ENCODE results near the gene TPRX2.

DNA sequence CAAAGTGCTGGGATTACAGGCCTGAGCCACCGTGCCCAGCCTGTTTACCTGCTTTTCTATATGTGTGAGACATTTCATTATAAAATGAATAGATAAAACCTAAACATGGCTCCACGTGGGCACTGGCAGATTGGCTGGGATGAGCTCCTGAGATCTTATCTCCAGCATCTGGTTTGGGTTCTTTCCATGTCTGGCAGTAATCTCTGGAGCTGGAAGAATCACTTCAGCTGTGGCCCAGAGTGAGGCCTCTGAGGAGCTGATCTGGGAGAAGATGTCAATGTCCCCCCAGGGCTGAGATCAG is 32.5 kb downstream of the TPRX2 start:
- no peak for TF ChIP-seq YY1 (IDR thresholded peaks at IDR 0.05; ENCODE audit: low read depth, low read length)
- TF ChIP-seq POLR2A (IDR thresholded peaks at IDR 0.05; ENCODE audit: control extremely low read depth in 1 of 2, low read depth in 2 of 2, low read length in 2 of 2) = no peak
- TF ChIP-seq, protein P1, sequence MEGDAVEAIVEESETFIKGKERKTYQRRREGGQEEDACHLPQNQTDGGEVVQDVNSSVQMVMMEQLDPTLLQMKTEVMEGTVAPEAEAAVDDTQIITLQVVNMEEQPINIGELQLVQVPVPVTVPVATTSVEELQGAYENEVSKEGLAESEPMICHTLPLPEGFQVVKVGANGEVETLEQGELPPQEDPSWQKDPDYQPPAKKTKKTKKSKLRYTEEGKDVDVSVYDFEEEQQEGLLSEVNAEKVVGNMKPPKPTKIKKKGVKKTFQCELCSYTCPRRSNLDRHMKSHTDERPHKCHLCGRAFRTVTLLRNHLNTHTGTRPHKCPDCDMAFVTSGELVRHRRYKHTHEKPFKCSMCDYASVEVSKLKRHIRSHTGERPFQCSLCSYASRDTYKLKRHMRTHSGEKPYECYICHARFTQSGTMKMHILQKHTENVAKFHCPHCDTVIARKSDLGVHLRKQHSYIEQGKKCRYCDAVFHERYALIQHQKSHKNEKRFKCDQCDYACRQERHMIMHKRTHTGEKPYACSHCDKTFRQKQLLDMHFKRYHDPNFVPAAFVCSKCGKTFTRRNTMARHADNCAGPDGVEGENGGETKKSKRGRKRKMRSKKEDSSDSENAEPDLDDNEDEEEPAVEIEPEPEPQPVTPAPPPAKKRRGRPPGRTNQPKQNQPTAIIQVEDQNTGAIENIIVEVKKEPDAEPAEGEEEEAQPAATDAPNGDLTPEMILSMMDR (IDR thresholded peaks at IDR 0.05; ENCODE audit: control extremely low read depth in 1 of 3, insufficient read depth in 1 of 3, low read depth in 1 of 3, low read length in 3 of 3) = no peak

All from H1 (cell line).